ENCODE measurements around the gene ACAA2.
"Not testable (repeated sequence)": the region's sequence is repeated elsewhere in the genome, so short reads cannot be mapped to it uniquely, and the experiment has no call there.

Gene ACAA2

GRCh38 chr18:49844903-49845302 is 31.6 kb upstream of the ACAA2 start:
- no peak for DNase-seq

- no peak for DNase-seq
Observed at GRCh38 chr18:49843778-49844625, 30.7 kb upstream of the ACAA2 start.

GRCh38 chr18:49843131-49843530 is 29.8 kb upstream of the ACAA2 start:
- no peak for DNase-seq

GRCh38 chr18:49842656-49843055 is 29.3 kb upstream of the ACAA2 start:
- DNase-seq = no peak

GRCh38 chr18:49841236-49842217 is 28.2 kb upstream of the ACAA2 start:
- DNase-seq = no peak

- peak; percentile 19 for DNase-seq
Observed at GRCh38 chr18:49839012-49839411, 25.7 kb upstream of the ACAA2 start.

GRCh38 chr18:49838381-49838780 is 25.0 kb upstream of the ACAA2 start:
- DNase-seq = no peak

- no peak for DNase-seq
Observed at GRCh38 chr18:49837889-49838288, 24.6 kb upstream of the ACAA2 start.

GRCh38 chr18:49837316-49837835 is 24.0 kb upstream of the ACAA2 start:
- DNase-seq = not testable (repeated sequence)

- DNase-seq = no peak
Observed at GRCh38 chr18:49835405-49835804, 22.1 kb upstream of the ACAA2 start.

GRCh38 chr18:49834258-49834657 is 20.9 kb upstream of the ACAA2 start:
- DNase-seq = no peak

GRCh38 chr18:49833814-49834213 is 20.5 kb upstream of the ACAA2 start:
- no peak for DNase-seq

GRCh38 chr18:49832221-49832647 is 18.9 kb upstream of the ACAA2 start:
- no peak for DNase-seq

GRCh38 chr18:49827996-49828395 is 14.7 kb upstream of the ACAA2 start:
- DNase-seq = no peak

- DNase-seq = no peak
Observed at GRCh38 chr18:49819823-49820671, 6.7 kb upstream of the ACAA2 start.

- no peak for DNase-seq
Observed at GRCh38 chr18:49819071-49819662, 5.8 kb upstream of the ACAA2 start.

GRCh38 chr18:49817947-49818346 is 4.6 kb upstream of the ACAA2 start:
- DNase-seq = no peak

GRCh38 chr18:49815927-49816326 is 2.6 kb upstream of the ACAA2 start:
- peak; percentile 25 for DNase-seq

GRCh38 chr18:49814147-49814499 is 790 bp upstream of the ACAA2 start:
- peak; percentile 50 for DNase-seq

GRCh38 chr18:49813069-49813318 is 339 bp downstream of the ACAA2 start:
- no peak for DNase-seq

- peak; percentile 29 for DNase-seq
Observed at GRCh38 chr18:49812286-49813068, 856 bp downstream of the ACAA2 start.

All from fibroblast of upper back skin (primary cell).